K562 (cell line): ENCODE measurements around the gene TUFM. TPM values are rescaled to one million over a fixed set of nuclear protein-coding genes. Genes with fewer than 3 reads are reported as not detected.

ENCODE experiments used
- CBX1 ChIP-seq: sonication (generic); IDR thresholded peaks from 2 replicates; pipeline ENCODE4 v1.6.1; 2016; ENCODE audit warnings: antibody characterized with exemption, low read depth, mild to moderate bottlenecking
- CTBP1 ChIP-seq: fragments of 450-650 bp; IDR thresholded peaks from 2 replicates; pipeline ENCODE4 v1.6.1; 2016; ENCODE audit warnings: borderline replicate concordance
- FOS ChIP-seq: IDR thresholded peaks from 3 replicates; pipeline ENCODE4 v1.6.1; 2011; ENCODE audit not compliant: insufficient read length; ENCODE audit errors: extremely low read depth
- NFYB ChIP-seq: IDR thresholded peaks from 2 replicates; pipeline ENCODE4 v1.6.1; 2011; ENCODE audit warnings: mild to moderate bottlenecking, moderate library complexity; ENCODE audit not compliant: insufficient read length; ENCODE audit errors: extremely low read depth
- NR2C1 ChIP-seq, 2 experiments: fragments of 450-650 bp; IDR thresholded peaks; 2 replicates each; pipeline ENCODE4 v1.6.1; 2017; ENCODE audit warnings: mild to moderate bottlenecking in 2 of 2, antibody characterized with exemption in 1 of 2, inconsistent platforms in 1 of 2, missing compliant biosample characterization in 1 of 2, missing genetic modification characterization in 1 of 2
- NR4A1 ChIP-seq, 2 experiments: fragments of 250-450 bp in 1 of 2; fragments of 450-650 bp in 1 of 2; sonication (Bioruptor Pico) in 1 of 2; IDR thresholded peaks; 2 replicates each; pipeline versions ENCODE4 v1.4.0 to v1.6.1; 2016 to 2020; ENCODE audit warnings: mild to moderate bottlenecking in 2 of 2, missing compliant biosample characterization in 1 of 2, missing genetic modification characterization in 1 of 2, moderate library complexity in 1 of 2
- POLR2AphosphoS5 ChIP-seq: IDR thresholded peaks from 2 replicates; pipeline ENCODE4 v1.6.1; 2011; ENCODE audit warnings: mild to moderate bottlenecking, low read depth, low read length, moderate library complexity; ENCODE audit not compliant: control insufficient read depth, insufficient read depth
- POLR2H ChIP-seq: IDR thresholded peaks from 2 replicates; pipeline ENCODE4 v1.6.1; 2016; ENCODE audit warnings: missing genetic modification characterization, low read depth, mild to moderate bottlenecking, control low read depth, missing compliant biosample characterization, moderate library complexity
- STAG1 ChIP-seq: sonication (generic); formaldehyde crosslinking; IDR thresholded peaks from 2 replicates; pipeline ENCODE4 v1.5.0; 2020; ENCODE audit warnings: missing genetic modification reagents, borderline replicate concordance
- TGIF2 ChIP-seq: sonication (generic); formaldehyde crosslinking; IDR thresholded peaks from 2 replicates; pipeline ENCODE4 v1.8.1; 2022; ENCODE audit warnings: mild to moderate bottlenecking, missing genetic modification reagents, moderate library complexity
- ZFX ChIP-seq: sonication (generic); formaldehyde crosslinking; IDR thresholded peaks from 2 replicates; pipeline ENCODE4 v1.8.0; 2022; ENCODE audit warnings: mild to moderate bottlenecking, missing genetic modification reagents, moderate library complexity
- ZNF12 ChIP-seq: sonication (generic); formaldehyde crosslinking; IDR thresholded peaks from 2 replicates; pipeline ENCODE4 v1.4.0; 2020; ENCODE audit warnings: mild to moderate bottlenecking, missing genetic modification reagents
- ZNF224 ChIP-seq: sonication (generic); formaldehyde crosslinking; IDR thresholded peaks from 2 replicates; pipeline ENCODE4 v1.8.0; 2022; ENCODE audit warnings: mild to moderate bottlenecking, missing genetic modification reagents
- polyA plus RNA-seq, 8 experiments: library from polyadenylated mRNA; depleted of rRNA in 4 of 8; stranded (reverse) in 5 of 8; unstranded in 3 of 8; fragments of >200 nt; fragmentation: Nextera tagmentation in 2 of 8; fragmentation: Illumina TruSeq in 1 of 8; extraction: Ambion mirVana in 2 of 8; extraction: Trizol in 1 of 8; gene quantifications; 2 replicates each; pipeline versions ENCODE4 v1.2.1 to v1.2.3, GENCODE V29; 2011 to 2014; ENCODE audit warnings: inconsistent platforms in 1 of 8, missing spikeins in 1 of 8
- total RNA-seq, 7 experiments: library from RNA; depleted of rRNA in 6 of 7; stranded (reverse); fragments of >200 nt in 6 of 7; fragmentation: Illumina TruSeq in 2 of 7; extraction: Trizol in 2 of 7; gene quantifications; 2 replicates each; pipeline versions ENCODE4 v1.2.1 to v1.2.3, GENCODE V29; 2011 to 2021; ENCODE audit warnings: low replicate concordance in 1 of 7
- TF ChIP-seq, protein P1 (sequence below): fragments of 450-650 bp; IDR thresholded peaks from 2 replicates; pipeline ENCODE4 v1.6.1; 2016; ENCODE audit warnings: mild to moderate bottlenecking, moderate library complexity
- TF ChIP-seq, protein P2 (sequence below): sonication (generic); formaldehyde crosslinking; IDR thresholded peaks from 2 replicates; pipeline ENCODE4 v1.8.0; 2022; ENCODE audit warnings: mild to moderate bottlenecking, missing genetic modification reagents

Gene TUFM
- total and polyA plus RNA-seq, 9 of the 15 experiments (the other 6 are each of a cell fraction or from before 2014, with no cell fraction given) = 34.1 to 434 (median 256) TPM

DNA sequence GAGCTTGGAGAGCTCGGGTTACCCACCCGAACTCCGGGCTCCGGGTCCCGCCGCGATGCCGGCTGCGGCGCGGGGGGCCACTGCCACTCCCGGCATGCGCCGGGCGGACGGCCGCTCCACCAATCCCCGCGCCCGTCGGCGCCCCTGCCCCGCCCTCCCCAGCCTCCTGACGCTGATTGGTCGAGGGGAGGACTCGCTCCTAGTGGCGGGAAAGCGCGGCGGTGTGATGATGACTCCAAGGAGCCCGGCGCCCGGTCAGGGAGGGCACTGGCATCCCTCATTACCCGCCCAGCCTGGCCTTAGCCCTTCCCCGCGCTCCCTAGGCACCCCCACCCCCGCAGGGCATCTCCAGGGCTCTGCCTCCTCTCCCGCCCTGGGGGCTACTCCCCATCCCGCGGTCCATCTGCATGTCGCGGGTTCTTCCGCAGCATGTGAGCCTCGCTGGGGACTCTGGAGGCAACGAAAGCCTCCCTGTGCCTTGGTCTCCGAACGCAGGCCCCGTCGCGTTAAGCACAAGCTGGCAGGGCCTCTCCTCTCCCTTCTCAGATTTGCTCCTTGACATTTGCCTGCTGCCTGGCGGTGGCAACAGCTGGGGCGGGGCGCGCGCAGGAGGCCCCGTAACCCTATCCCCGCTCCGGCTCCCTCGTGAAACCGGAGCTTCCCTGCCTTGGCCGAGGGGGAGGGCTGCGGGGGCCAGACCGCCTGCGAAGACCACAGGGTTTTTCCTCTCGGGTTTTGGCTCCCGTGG lies 33.9 kb upstream of the TUFM start (continued):
- TF ChIP-seq POLR2H (tag) (no peak), STAG1 (CRISPR knock-in tag) (no peak), TGIF2 (0 out of 2 replicates have a peak, but pooled peaks have one; percentile 67), ZNF12 (CRISPR knock-in tag) (peak; percentile 20), NR4A1 (CRISPR knock-in tag; IDR thresholded peaks at IDR 0.05) (no peak), NR4A1 (tag; IDR thresholded peaks at IDR 0.05) (no peak), CTBP1 (peak; percentile 24; the same call in 1 of the 2 replicates), ZFX (CRISPR knock-in tag) (peak; percentile 55; the same call in 1 of the 2 replicates), ZNF224 (CRISPR knock-in tag) (peak; percentile 86), NFYB (peak; percentile 95), FOS (peak; percentile 78), POLR2AphosphoS5 (peak; percentile 53; the same call in 1 of the 2 replicates), NR2C1 (IDR thresholded peaks at IDR 0.05) (no peak), NR2C1 (tag; IDR thresholded peaks at IDR 0.05) (no peak), CBX1 (no peak)
- TF ChIP-seq, protein P1, sequence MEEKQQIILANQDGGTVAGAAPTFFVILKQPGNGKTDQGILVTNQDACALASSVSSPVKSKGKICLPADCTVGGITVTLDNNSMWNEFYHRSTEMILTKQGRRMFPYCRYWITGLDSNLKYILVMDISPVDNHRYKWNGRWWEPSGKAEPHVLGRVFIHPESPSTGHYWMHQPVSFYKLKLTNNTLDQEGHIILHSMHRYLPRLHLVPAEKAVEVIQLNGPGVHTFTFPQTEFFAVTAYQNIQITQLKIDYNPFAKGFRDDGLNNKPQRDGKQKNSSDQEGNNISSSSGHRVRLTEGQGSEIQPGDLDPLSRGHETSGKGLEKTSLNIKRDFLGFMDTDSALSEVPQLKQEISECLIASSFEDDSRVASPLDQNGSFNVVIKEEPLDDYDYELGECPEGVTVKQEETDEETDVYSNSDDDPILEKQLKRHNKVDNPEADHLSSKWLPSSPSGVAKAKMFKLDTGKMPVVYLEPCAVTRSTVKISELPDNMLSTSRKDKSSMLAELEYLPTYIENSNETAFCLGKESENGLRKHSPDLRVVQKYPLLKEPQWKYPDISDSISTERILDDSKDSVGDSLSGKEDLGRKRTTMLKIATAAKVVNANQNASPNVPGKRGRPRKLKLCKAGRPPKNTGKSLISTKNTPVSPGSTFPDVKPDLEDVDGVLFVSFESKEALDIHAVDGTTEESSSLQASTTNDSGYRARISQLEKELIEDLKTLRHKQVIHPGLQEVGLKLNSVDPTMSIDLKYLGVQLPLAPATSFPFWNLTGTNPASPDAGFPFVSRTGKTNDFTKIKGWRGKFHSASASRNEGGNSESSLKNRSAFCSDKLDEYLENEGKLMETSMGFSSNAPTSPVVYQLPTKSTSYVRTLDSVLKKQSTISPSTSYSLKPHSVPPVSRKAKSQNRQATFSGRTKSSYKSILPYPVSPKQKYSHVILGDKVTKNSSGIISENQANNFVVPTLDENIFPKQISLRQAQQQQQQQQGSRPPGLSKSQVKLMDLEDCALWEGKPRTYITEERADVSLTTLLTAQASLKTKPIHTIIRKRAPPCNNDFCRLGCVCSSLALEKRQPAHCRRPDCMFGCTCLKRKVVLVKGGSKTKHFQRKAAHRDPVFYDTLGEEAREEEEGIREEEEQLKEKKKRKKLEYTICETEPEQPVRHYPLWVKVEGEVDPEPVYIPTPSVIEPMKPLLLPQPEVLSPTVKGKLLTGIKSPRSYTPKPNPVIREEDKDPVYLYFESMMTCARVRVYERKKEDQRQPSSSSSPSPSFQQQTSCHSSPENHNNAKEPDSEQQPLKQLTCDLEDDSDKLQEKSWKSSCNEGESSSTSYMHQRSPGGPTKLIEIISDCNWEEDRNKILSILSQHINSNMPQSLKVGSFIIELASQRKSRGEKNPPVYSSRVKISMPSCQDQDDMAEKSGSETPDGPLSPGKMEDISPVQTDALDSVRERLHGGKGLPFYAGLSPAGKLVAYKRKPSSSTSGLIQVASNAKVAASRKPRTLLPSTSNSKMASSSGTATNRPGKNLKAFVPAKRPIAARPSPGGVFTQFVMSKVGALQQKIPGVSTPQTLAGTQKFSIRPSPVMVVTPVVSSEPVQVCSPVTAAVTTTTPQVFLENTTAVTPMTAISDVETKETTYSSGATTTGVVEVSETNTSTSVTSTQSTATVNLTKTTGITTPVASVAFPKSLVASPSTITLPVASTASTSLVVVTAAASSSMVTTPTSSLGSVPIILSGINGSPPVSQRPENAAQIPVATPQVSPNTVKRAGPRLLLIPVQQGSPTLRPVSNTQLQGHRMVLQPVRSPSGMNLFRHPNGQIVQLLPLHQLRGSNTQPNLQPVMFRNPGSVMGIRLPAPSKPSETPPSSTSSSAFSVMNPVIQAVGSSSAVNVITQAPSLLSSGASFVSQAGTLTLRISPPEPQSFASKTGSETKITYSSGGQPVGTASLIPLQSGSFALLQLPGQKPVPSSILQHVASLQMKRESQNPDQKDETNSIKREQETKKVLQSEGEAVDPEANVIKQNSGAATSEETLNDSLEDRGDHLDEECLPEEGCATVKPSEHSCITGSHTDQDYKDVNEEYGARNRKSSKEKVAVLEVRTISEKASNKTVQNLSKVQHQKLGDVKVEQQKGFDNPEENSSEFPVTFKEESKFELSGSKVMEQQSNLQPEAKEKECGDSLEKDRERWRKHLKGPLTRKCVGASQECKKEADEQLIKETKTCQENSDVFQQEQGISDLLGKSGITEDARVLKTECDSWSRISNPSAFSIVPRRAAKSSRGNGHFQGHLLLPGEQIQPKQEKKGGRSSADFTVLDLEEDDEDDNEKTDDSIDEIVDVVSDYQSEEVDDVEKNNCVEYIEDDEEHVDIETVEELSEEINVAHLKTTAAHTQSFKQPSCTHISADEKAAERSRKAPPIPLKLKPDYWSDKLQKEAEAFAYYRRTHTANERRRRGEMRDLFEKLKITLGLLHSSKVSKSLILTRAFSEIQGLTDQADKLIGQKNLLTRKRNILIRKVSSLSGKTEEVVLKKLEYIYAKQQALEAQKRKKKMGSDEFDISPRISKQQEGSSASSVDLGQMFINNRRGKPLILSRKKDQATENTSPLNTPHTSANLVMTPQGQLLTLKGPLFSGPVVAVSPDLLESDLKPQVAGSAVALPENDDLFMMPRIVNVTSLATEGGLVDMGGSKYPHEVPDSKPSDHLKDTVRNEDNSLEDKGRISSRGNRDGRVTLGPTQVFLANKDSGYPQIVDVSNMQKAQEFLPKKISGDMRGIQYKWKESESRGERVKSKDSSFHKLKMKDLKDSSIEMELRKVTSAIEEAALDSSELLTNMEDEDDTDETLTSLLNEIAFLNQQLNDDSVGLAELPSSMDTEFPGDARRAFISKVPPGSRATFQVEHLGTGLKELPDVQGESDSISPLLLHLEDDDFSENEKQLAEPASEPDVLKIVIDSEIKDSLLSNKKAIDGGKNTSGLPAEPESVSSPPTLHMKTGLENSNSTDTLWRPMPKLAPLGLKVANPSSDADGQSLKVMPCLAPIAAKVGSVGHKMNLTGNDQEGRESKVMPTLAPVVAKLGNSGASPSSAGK = peak; percentile 100
- TF ChIP-seq, protein P2, sequence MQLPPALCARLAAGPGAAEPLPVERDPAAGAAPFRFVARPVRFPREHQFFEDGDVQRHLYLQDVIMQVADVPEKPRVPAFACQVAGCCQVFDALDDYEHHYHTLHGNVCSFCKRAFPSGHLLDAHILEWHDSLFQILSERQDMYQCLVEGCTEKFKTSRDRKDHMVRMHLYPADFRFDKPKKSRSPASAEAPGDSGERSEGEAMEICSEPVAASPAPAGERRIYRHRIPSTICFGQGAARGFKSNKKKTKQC (CRISPR knock-in tag) = peak; percentile 92
